GDM1 (cell line): ENCODE data around the gene CSNK1D.
"Not testable (repeated sequence)": the region's sequence is repeated elsewhere in the genome, so short reads cannot be mapped to it uniquely, and the experiment has no call there.

ENCODE experiments used
- DNase-seq: peaks from one replicate; lab custom pipeline; 2025; lab: John Stamatoyannopoulos, UW

Gene CSNK1D

GRCh38 chr17:82274134-82275020 is 877 bp upstream of the CSNK1D start:
- DNase-seq: no peak

GRCh38 chr17:82272495-82273326 is 789 bp downstream of the CSNK1D start:
- no peak for DNase-seq

- no peak for DNase-seq
Observed at GRCh38 chr17:82271401-82271800, 2.1 kb downstream of the CSNK1D start.

GRCh38 chr17:82270651-82271050 is 2.8 kb downstream of the CSNK1D start:
- no peak for DNase-seq

GRCh38 chr17:82269882-82270500 is 3.5 kb downstream of the CSNK1D start:
- DNase-seq: no peak

- no peak for DNase-seq
Observed at GRCh38 chr17:82269138-82269881, 4.2 kb downstream of the CSNK1D start.

GRCh38 chr17:82267575-82268379 is 5.7 kb downstream of the CSNK1D start:
- no peak for DNase-seq

GRCh38 chr17:82266142-82266541 is 7.4 kb downstream of the CSNK1D start:
- no peak for DNase-seq

- no peak for DNase-seq
Observed at GRCh38 chr17:82263641-82264040, 9.9 kb downstream of the CSNK1D start.

- DNase-seq: no peak
Observed at GRCh38 chr17:82262344-82262743, 11.2 kb downstream of the CSNK1D start.

GRCh38 chr17:82259972-82260961 is 13.2 kb downstream of the CSNK1D start:
- DNase-seq: not testable (repeated sequence)

GRCh38 chr17:82258555-82258954 is 14.9 kb downstream of the CSNK1D start:
- no peak for DNase-seq

- DNase-seq: no peak
Observed at GRCh38 chr17:82257473-82257872, 16.0 kb downstream of the CSNK1D start.

GRCh38 chr17:82256242-82256885 is 17.1 kb downstream of the CSNK1D start:
- no peak for DNase-seq

- no peak for DNase-seq
Observed at GRCh38 chr17:82255402-82255972, 18.0 kb downstream of the CSNK1D start.

- not testable (repeated sequence) for DNase-seq
Observed at GRCh38 chr17:82254746-82255145, 18.8 kb downstream of the CSNK1D start.

- not testable (repeated sequence) for DNase-seq
Observed at GRCh38 chr17:82254096-82254495, 19.4 kb downstream of the CSNK1D start.

- DNase-seq: no peak
Observed at GRCh38 chr17:82253179-82253544, 20.3 kb downstream of the CSNK1D start.
